ENCODE measurements around the gene RPL15.

Gene RPL15

GRCh38 chr3:23916886-23917678 lies at the start of gene RPL15, which contains the start of gene NKIRAS1:
Gene RPL15 (plus strand): TSS chr3:23917132. CDS start chr3:23917860, 728 bp downstream.
Gene NKIRAS1 (minus strand): TSS chr3:23916990. CDS start chr3:23910904, 6,086 bp downstream.
- ATAC-seq: peak; percentile 93
- TF ChIP-seq PPARA (CRISPR knock-in tag; IDR thresholded peaks at IDR 0.05; ENCODE audit: borderline replicate concordance) (no peak), ZNF565 (CRISPR knock-in tag; conservative IDR thresholded peaks at IDR 0.05; ENCODE audit: low read depth) (0 out of 2 replicates have a peak, but pooled peaks have one; percentile 8), ZFP30 (CRISPR knock-in tag; IDR thresholded peaks at IDR 0.05) (no peak)

GRCh38 chr3:23867400-23867799 lies 49.5 kb upstream of the RPL15 start:
- ATAC-seq: no peak

DNA sequence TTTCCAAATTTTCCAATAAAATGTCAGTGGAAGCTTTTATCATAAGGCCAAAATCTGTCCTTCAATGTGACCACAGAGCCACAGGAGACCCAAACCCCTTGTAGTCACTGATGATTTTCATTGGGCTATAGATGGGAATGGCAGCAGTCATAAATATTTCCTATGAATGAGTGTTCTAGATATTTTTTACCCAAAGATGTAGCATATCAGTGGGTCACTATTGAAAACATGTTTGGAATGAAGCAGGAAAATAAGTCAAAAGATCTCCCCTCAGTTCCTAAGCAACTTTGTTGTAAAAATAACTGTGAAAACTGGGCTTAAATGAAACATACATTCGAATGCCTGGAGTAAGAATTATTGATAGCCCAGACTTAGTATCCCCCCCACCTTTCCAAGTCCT lies 49.1 kb upstream of the RPL15 start:
- no peak for ATAC-seq
- no peak for TF ChIP-seq ZNF565 (CRISPR knock-in tag; conservative IDR thresholded peaks at IDR 0.05; ENCODE audit: low read depth)
- no peak for TF ChIP-seq ZNF8 (CRISPR knock-in tag; IDR thresholded peaks at IDR 0.05)
- TF ChIP-seq BACH2 (CRISPR knock-in tag; IDR thresholded peaks at IDR 0.05; ENCODE audit: borderline replicate concordance): no peak

More at GRCh38 chr3:23867400-23867799, 49.5 kb upstream of the RPL15 start:
- TF ChIP-seq PPARA (CRISPR knock-in tag; IDR thresholded peaks at IDR 0.05; ENCODE audit: borderline replicate concordance) (no peak), ZNF565 (CRISPR knock-in tag; conservative IDR thresholded peaks at IDR 0.05; ENCODE audit: low read depth) (no peak), ISL1 (CRISPR knock-in tag; IDR thresholded peaks at IDR 0.05) (no peak), BACH2 (CRISPR knock-in tag; IDR thresholded peaks at IDR 0.05; ENCODE audit: borderline replicate concordance) (no peak), TCF4 (CRISPR knock-in tag; IDR thresholded peaks at IDR 0.05; ENCODE audit: borderline replicate concordance) (no peak), ZC3H10 (CRISPR knock-in tag; IDR thresholded peaks at IDR 0.05) (no peak), ZNF8 (CRISPR knock-in tag; IDR thresholded peaks at IDR 0.05) (no peak), ZNF70 (CRISPR knock-in tag; IDR thresholded peaks at IDR 0.05) (no peak), SNAI2 (CRISPR knock-in tag; IDR thresholded peaks at IDR 0.05) (no peak), ZFP3 (CRISPR knock-in tag; IDR thresholded peaks at IDR 0.05) (no peak), ZFP30 (CRISPR knock-in tag; IDR thresholded peaks at IDR 0.05) (no peak), ARNTL (CRISPR knock-in tag; IDR thresholded peaks at IDR 0.05; ENCODE audit: borderline replicate concordance, low read depth) (no peak), CSDC2 (CRISPR knock-in tag; IDR thresholded peaks at IDR 0.05) (no peak)
- TF ChIP-seq, protein P1, sequence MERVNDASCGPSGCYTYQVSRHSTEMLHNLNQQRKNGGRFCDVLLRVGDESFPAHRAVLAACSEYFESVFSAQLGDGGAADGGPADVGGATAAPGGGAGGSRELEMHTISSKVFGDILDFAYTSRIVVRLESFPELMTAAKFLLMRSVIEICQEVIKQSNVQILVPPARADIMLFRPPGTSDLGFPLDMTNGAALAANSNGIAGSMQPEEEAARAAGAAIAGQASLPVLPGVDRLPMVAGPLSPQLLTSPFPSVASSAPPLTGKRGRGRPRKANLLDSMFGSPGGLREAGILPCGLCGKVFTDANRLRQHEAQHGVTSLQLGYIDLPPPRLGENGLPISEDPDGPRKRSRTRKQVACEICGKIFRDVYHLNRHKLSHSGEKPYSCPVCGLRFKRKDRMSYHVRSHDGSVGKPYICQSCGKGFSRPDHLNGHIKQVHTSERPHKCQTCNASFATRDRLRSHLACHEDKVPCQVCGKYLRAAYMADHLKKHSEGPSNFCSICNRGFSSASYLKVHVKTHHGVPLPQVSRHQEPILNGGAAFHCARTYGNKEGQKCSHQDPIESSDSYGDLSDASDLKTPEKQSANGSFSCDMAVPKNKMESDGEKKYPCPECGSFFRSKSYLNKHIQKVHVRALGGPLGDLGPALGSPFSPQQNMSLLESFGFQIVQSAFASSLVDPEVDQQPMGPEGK (CRISPR knock-in tag; IDR thresholded peaks at IDR 0.05; ENCODE audit: borderline replicate concordance): no peak
- TF ChIP-seq, protein P2, sequence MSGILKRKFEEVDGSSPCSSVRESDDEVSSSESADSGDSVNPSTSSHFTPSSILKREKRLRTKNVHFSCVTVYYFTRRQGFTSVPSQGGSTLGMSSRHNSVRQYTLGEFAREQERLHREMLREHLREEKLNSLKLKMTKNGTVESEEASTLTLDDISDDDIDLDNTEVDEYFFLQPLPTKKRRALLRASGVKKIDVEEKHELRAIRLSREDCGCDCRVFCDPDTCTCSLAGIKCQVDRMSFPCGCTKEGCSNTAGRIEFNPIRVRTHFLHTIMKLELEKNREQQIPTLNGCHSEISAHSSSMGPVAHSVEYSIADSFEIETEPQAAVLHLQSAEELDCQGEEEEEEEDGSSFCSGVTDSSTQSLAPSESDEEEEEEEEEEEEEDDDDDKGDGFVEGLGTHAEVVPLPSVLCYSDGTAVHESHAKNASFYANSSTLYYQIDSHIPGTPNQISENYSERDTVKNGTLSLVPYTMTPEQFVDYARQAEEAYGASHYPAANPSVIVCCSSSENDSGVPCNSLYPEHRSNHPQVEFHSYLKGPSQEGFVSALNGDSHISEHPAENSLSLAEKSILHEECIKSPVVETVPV (CRISPR knock-in tag; IDR thresholded peaks at IDR 0.05): no peak
- TF ChIP-seq, protein P3, sequence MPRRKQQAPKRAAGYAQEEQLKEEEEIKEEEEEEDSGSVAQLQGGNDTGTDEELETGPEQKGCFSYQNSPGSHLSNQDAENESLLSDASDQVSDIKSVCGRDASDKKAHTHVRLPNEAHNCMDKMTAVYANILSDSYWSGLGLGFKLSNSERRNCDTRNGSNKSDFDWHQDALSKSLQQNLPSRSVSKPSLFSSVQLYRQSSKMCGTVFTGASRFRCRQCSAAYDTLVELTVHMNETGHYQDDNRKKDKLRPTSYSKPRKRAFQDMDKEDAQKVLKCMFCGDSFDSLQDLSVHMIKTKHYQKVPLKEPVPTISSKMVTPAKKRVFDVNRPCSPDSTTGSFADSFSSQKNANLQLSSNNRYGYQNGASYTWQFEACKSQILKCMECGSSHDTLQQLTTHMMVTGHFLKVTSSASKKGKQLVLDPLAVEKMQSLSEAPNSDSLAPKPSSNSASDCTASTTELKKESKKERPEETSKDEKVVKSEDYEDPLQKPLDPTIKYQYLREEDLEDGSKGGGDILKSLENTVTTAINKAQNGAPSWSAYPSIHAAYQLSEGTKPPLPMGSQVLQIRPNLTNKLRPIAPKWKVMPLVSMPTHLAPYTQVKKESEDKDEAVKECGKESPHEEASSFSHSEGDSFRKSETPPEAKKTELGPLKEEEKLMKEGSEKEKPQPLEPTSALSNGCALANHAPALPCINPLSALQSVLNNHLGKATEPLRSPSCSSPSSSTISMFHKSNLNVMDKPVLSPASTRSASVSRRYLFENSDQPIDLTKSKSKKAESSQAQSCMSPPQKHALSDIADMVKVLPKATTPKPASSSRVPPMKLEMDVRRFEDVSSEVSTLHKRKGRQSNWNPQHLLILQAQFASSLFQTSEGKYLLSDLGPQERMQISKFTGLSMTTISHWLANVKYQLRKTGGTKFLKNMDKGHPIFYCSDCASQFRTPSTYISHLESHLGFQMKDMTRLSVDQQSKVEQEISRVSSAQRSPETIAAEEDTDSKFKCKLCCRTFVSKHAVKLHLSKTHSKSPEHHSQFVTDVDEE (CRISPR knock-in tag; IDR thresholded peaks at IDR 0.05): no peak
- TF ChIP-seq, protein P4, sequence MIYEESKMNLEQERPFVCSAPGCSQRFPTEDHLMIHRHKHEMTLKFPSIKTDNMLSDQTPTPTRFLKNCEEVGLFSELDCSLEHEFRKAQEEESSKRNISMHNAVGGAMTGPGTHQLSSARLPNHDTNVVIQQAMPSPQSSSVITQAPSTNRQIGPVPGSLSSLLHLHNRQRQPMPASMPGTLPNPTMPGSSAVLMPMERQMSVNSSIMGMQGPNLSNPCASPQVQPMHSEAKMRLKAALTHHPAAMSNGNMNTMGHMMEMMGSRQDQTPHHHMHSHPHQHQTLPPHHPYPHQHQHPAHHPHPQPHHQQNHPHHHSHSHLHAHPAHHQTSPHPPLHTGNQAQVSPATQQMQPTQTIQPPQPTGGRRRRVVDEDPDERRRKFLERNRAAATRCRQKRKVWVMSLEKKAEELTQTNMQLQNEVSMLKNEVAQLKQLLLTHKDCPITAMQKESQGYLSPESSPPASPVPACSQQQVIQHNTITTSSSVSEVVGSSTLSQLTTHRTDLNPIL (CRISPR knock-in tag; IDR thresholded peaks at IDR 0.05; ENCODE audit: low read depth): no peak
- TF ChIP-seq, protein P5, sequence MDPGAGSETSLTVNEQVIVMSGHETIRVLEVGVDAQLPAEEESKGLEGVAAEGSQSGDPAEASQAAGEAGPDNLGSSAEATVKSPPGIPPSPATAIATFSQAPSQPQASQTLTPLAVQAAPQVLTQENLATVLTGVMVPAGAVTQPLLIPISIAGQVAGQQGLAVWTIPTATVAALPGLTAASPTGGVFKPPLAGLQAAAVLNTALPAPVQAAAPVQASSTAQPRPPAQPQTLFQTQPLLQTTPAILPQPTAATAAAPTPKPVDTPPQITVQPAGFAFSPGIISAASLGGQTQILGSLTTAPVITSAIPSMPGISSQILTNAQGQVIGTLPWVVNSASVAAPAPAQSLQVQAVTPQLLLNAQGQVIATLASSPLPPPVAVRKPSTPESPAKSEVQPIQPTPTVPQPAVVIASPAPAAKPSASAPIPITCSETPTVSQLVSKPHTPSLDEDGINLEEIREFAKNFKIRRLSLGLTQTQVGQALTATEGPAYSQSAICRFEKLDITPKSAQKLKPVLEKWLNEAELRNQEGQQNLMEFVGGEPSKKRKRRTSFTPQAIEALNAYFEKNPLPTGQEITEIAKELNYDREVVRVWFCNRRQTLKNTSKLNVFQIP (CRISPR knock-in tag; IDR thresholded peaks at IDR 0.05; ENCODE audit: borderline replicate concordance, low read depth): no peak
